HepG2 (cell line): ENCODE measurements around the gene TRPV2. TPM values are rescaled to one million over a fixed set of nuclear protein-coding genes. Genes with fewer than 3 reads are reported as not detected.
A peak's percentile ranks its signal among the peaks of the same experiment; 100 is the strongest.
"Not testable (repeated sequence)": the region's sequence is repeated elsewhere in the genome, so short reads cannot be mapped to it uniquely, and the experiment has no call there.

Experiments used
- ATAC-seq: fragments of 200-7000 bp; cut with Tn5 transposase; 3 replicates; pipeline ENCODE4 v1.9.1; 2020; ENCODE audit warnings: mild to moderate bottlenecking, moderate library complexity
- BruUV-seq: library from RNA; stranded (reverse); fragments of 400-500 nt; replicated peaks from 2 replicates; lab custom pipeline; 2021; lab: Mats Ljungman, UMichigan
- CTCF ChIA-PET: fragments of 300-600 bp; formaldehyde crosslinking; extraction: SDS; loops from one replicate; lab custom pipeline; 2021; ENCODE audit warnings: low total read pairs, inconsistent platforms, low intra/inter-chr PET ratio; lab: Yijun Ruan, JAX
- POLR2A ChIA-PET: fragments of 350-600 bp; sonication (Branson Sonifier 250); formaldehyde crosslinking; loops from one replicate; lab custom pipeline; 2020; ENCODE audit warnings: antibody characterized with exemption, inconsistent platforms; lab: Yijun Ruan, JAX
- DNase-seq: peaks from one replicate; pipeline ENCODE4 v3.0.0-alpha.2; 2015; ENCODE audit warnings: low spot score
- FAIRE-seq: peaks from 3 replicates; lab custom pipeline; 2011; peaks lifted over from hg19 to GRCh38; lab: Jason Lieb, UNC
- H2AFZ ChIP-seq: one replicate; pipeline ENCODE4 v1.6.1; 2011; ENCODE audit warnings: low read length, inconsistent platforms
- H3K27ac ChIP-seq: fragments of 300-600 bp; 3 replicates; pipeline ENCODE4 v1.8.0; 2011; ENCODE audit warnings: mixed run types, mild to moderate bottlenecking, mixed read lengths, low read length, inconsistent platforms; ENCODE audit not compliant: insufficient read depth; ENCODE audit errors: extremely low read length
- H3K27me3 ChIP-seq, 2 experiments: fragments of 200-600 bp in 1 of 2; 2 replicates in 1 of 2; 3 replicates in 1 of 2; pipeline versions ENCODE4 v1.6.0 to v1.8.0; 2011; ENCODE audit warnings: low read length in 2 of 2, mild to moderate bottlenecking in 2 of 2, moderate library complexity in 2 of 2, inconsistent platforms in 1 of 2; ENCODE audit not compliant: insufficient read depth in 2 of 2, control insufficient read depth in 1 of 2
- H3K36me3 ChIP-seq, 2 experiments: fragments of 200-600 bp in 1 of 2; replicated peaks in 1 of 2; 2 replicates in 1 of 2; 3 replicates in 1 of 2; pipeline versions ENCODE4 v1.5.1 to v1.8.0; 2011; ENCODE audit warnings: low read length in 2 of 2, inconsistent platforms in 1 of 2; ENCODE audit not compliant: insufficient read depth in 2 of 2, control insufficient read depth in 1 of 2
- H3K4me1 ChIP-seq: 2 replicates; pipeline ENCODE4 v1.5.1; 2012; ENCODE audit warnings: low read length, inconsistent platforms; ENCODE audit not compliant: insufficient read depth
- H3K4me2 ChIP-seq: 2 replicates; pipeline ENCODE4 v1.6.0; 2011; ENCODE audit warnings: low read depth, low read length, inconsistent platforms
- H3K4me3 ChIP-seq, 3 experiments: fragments of 200-600 bp in 1 of 3; sonication (generic), shearing (Covaris generic) in 1 of 3; replicated peaks in 1 of 3; 2 replicates each; pipeline ENCODE4 v1.5.1; 2011 to 2016; ENCODE audit warnings: low read length in 3 of 3, inconsistent platforms in 2 of 3, low read depth in 2 of 3, mild to moderate bottlenecking in 2 of 3, control low read depth in 1 of 3, mixed read lengths in 1 of 3; ENCODE audit not compliant: insufficient read depth in 1 of 3
- H3K79me2 ChIP-seq: one replicate; pipeline ENCODE4 v1.6.1; 2011; ENCODE audit warnings: low read length, inconsistent platforms; ENCODE audit not compliant: insufficient read depth
- H3K9ac ChIP-seq: 2 replicates; pipeline ENCODE4 v1.6.0; 2011; ENCODE audit warnings: mild to moderate bottlenecking, low read depth, low read length, inconsistent platforms; ENCODE audit not compliant: insufficient read depth
- H3K9me3 ChIP-seq: 2 replicates; pipeline ENCODE4 v1.5.1; 2012; ENCODE audit warnings: mild to moderate bottlenecking, low read length
- H4K20me1 ChIP-seq: 2 replicates; pipeline ENCODE4 v1.6.0; 2011; ENCODE audit warnings: inconsistent platforms, mild to moderate bottlenecking, low read length, moderate library complexity; ENCODE audit not compliant: insufficient read depth
- ZNF121 ChIP-seq: sonication (generic); formaldehyde crosslinking; IDR thresholded peaks from 2 replicates; pipeline ENCODE4 v1.5.0; 2020; ENCODE audit warnings: mild to moderate bottlenecking, missing genetic modification reagents
- ZNF318 ChIP-seq: sonication (generic); formaldehyde crosslinking; IDR thresholded peaks from 2 replicates; pipeline ENCODE4 v1.4.0; 2020; ENCODE audit warnings: mild to moderate bottlenecking, missing genetic modification reagents
- ZNF770 ChIP-seq: sonication (generic); formaldehyde crosslinking; IDR thresholded peaks from 2 replicates; pipeline ENCODE4 v1.5.0; 2020; ENCODE audit warnings: mild to moderate bottlenecking, missing genetic modification reagents
- WGBS: methylation state at CpG from one replicate; pipeline ENCODE4 v1.1.6; 2017; ENCODE audit warnings: low lambda C conversion rate; 5-methylcytosine and 5-hydroxymethylcytosine counted together
- in situ Hi-C: cut with HindIII; loops from 2 replicates; pipeline ENCODE4 v1.10.0; 2017; ENCODE audit warnings: low pct_unique_long_range_greater_than_20kb; ENCODE audit not compliant: extremely low pct_ligation_motif_present
- intact Hi-C: fragments of 100-400 bp; cut with micrococcal nuclease; formaldehyde crosslinking; loops from one replicate; pipeline ENCODE4 v1.10.0; 2022; ENCODE audit not compliant: unreplicated experiment
- polyA plus RNA-seq, 8 experiments: library from polyadenylated mRNA; depleted of rRNA in 3 of 8; stranded (reverse) in 7 of 8; unstranded in 1 of 8; fragments of >200 nt; fragmentation: Illumina TruSeq in 4 of 8; extraction: Trizol in 4 of 8; gene quantifications; 2 replicates each; pipeline versions ENCODE4 v1.2.1 to v1.2.3, GENCODE V29; 2011 to 2016; ENCODE audit warnings: low read depth in 4 of 8, missing spikeins in 1 of 8, mixed read lengths in 1 of 8; ENCODE audit not compliant: insufficient read depth in 1 of 8
- total RNA-seq, 5 experiments: library from RNA; depleted of rRNA; stranded (reverse); fragments of >200 nt; fragmentation: Illumina TruSeq; extraction: Trizol; gene quantifications; 2 replicates each; pipeline ENCODE4 v1.2.3, GENCODE V29; 2016; ENCODE audit warnings: low read depth in 1 of 5

The TRPV2 gene
- total and polyA plus RNA-seq, 2 of the 13 experiments (the other 11 are each of a cell fraction or from before 2014, with no cell fraction given) = 13.6 to 21.3 TPM

GRCh38 chr17:16452268-16452667 is 36.9 kb downstream of the TRPV2 start:
- POLR2A ChIA-PET = interaction anchor here (1.7 to 3.5 kb wide), 2 partner anchors 11 to 14 kb away, joined by 6 to 19 read pairs; no protein-coding TSS in a partner anchor
- BruUV-seq, H3K27ac ChIP-seq, intact Hi-C loops, H3K36me3 ChIP-seq, H3K4me3 ChIP-seq, H3K4me1 ChIP-seq, H2AFZ ChIP-seq, H4K20me1 ChIP-seq, DNase-seq, FAIRE-seq, ATAC-seq, H3K79me2 ChIP-seq, H3K9ac ChIP-seq, H3K4me2 ChIP-seq, H3K9me3 ChIP-seq, H3K27me3 ChIP-seq: not testable (repeated sequence)
- TF ChIP-seq ZNF121 (0 out of 2 replicates have a peak, but pooled peaks have one; percentile 20), ZNF770 (peak; percentile 78; the same call in 1 of the 2 replicates)
- CTCF ChIA-PET = interaction anchor here (2.4 kb wide), 1 partner anchor 69 kb away, joined by 45 read pairs; no protein-coding TSS in a partner anchor
- in situ Hi-C loops = loop anchor here (5.0 kb wide), 1 partner anchor 70 kb away; no protein-coding TSS in a partner anchor
- WGBS = 87% methylated on average over 8 of the region's 8 CpGs

- no peaks in the 10 kb centered on the region for H3K27me3 ChIP-seq
- ChIA-PET CTCF (interaction anchor here (0.7 to 2.4 kb wide), 2 partner anchors 68 to 137 kb away, joined by 3 to 45 read pairs; no protein-coding TSS in a partner anchor), POLR2A (interaction anchor here (0.9 to 3.5 kb wide), 3 partner anchors 10 to 15 kb away, joined by 3 to 19 read pairs (median 6); no protein-coding TSS in a partner anchor)
- intact Hi-C loops (loop anchor here (1.0 kb wide), 1 partner anchor 68 kb away; no protein-coding TSS in a partner anchor), in situ Hi-C loops (loop anchor here (5.0 kb wide), 1 partner anchor 69 kb away; no protein-coding TSS in a partner anchor)
- FAIRE-seq (no peak), DNase-seq (no peak), ATAC-seq (no peak)
- no peak overlapping the region for H3K27ac ChIP-seq
- no peak overlapping the region for H3K4me2 ChIP-seq
- peaks cover 3% of the 10 kb centered on the region; the same call in 1 of the 2 replicates for H4K20me1 ChIP-seq
- H3K79me2 ChIP-seq = no peaks in the 10 kb centered on the region
- H3K36me3 ChIP-seq = peaks cover 0 to 4% of the 10 kb centered on the region in 2 experiments; a peak in 3 of 5 replicates
- BruUV-seq = no TSS peak
- no peak overlapping the region for H3K4me3 ChIP-seq
- no peaks in the 10 kb centered on the region for H3K9me3 ChIP-seq
- 0 out of 2 replicates have a peak, but pooled peaks cover 6% of the 10 kb centered on the region for H3K4me1 ChIP-seq
- no peak overlapping the region for H3K9ac ChIP-seq
- WGBS = 84% methylated on average over 4 of the region's 4 CpGs
- no peak overlapping the region for H2AFZ ChIP-seq
- 0 out of 2 replicates have a peak, but pooled peaks have one; percentile 16 for TF ChIP-seq ZNF318 (CRISPR knock-in tag)
Observed at GRCh38 chr17:16453493-16453851, 38.1 kb downstream of the TRPV2 start.
